MM.1S (cell line): ENCODE measurements around the gene CLEC4M.

ENCODE experiments used
- CTCF ChIP-seq: fragments of 300-600 bp; sonication (generic); IDR thresholded peaks from 2 replicates; pipeline ENCODE4 v1.5.1; 2016; ENCODE audit warnings: antibody characterized with exemption, low read length, mixed read lengths
- EZH2 ChIP-seq: fragments of 300-600 bp; sonication (generic); optimal IDR thresholded peaks from 2 replicates; pipeline ENCODE3; 2017; ENCODE audit warnings: low read depth, mild to moderate bottlenecking, antibody characterized with exemption, low read length, mixed read lengths
- EZH2phosphoT487 ChIP-seq: fragments of 300-600 bp; sonication (generic); IDR thresholded peaks from 2 replicates; pipeline ENCODE4 v1.6.1; 2018; ENCODE audit warnings: antibody characterized with exemption, low read length

GRCh38 chr19:7808108-7808507, 45.1 kb downstream of the CLEC4M start:
- TF ChIP-seq CTCF (no peak), EZH2 (no peak), EZH2phosphoT487 (no peak)
